Measurements from ENCODE around the gene HLX.

- no peak for TF ChIP-seq CTCF (IDR thresholded peaks at IDR 0.05)
- no peak for TF ChIP-seq POLR2A (IDR thresholded peaks at IDR 0.05)
These were observed 35.3 kb downstream of the HLX start for GRCh38 chr1:220914283-220915116.
